Fibroblast of pulmonary artery (primary cell): ENCODE results near the gene LAMA3.

Source experiments
- DNase-seq: peaks from one replicate; pipeline ENCODE4 v3.0.0-alpha.2; 2010; ENCODE audit warnings: low read depth
- H3K4me3 ChIP-seq: replicated peaks from 2 replicates; pipeline ENCODE4 v1.5.1; 2011; ENCODE audit warnings: low read depth, mild to moderate bottlenecking, control low read depth, low read length, moderate library complexity
- TF ChIP-seq, protein P1 (sequence below): IDR thresholded peaks from 2 replicates; pipeline ENCODE4 v1.5.1; 2011; ENCODE audit warnings: mild to moderate bottlenecking, control low read depth, low read length, inconsistent platforms; ENCODE audit errors: missing control alignments

The LAMA3 gene

GRCh38 chr18:23916338-23916737, 227.1 kb downstream of the LAMA3 start:
- H3K4me3 ChIP-seq: no peak overlapping the region
- TF ChIP-seq, protein P1, sequence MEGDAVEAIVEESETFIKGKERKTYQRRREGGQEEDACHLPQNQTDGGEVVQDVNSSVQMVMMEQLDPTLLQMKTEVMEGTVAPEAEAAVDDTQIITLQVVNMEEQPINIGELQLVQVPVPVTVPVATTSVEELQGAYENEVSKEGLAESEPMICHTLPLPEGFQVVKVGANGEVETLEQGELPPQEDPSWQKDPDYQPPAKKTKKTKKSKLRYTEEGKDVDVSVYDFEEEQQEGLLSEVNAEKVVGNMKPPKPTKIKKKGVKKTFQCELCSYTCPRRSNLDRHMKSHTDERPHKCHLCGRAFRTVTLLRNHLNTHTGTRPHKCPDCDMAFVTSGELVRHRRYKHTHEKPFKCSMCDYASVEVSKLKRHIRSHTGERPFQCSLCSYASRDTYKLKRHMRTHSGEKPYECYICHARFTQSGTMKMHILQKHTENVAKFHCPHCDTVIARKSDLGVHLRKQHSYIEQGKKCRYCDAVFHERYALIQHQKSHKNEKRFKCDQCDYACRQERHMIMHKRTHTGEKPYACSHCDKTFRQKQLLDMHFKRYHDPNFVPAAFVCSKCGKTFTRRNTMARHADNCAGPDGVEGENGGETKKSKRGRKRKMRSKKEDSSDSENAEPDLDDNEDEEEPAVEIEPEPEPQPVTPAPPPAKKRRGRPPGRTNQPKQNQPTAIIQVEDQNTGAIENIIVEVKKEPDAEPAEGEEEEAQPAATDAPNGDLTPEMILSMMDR: no peak
- no peak for DNase-seq

DNA sequence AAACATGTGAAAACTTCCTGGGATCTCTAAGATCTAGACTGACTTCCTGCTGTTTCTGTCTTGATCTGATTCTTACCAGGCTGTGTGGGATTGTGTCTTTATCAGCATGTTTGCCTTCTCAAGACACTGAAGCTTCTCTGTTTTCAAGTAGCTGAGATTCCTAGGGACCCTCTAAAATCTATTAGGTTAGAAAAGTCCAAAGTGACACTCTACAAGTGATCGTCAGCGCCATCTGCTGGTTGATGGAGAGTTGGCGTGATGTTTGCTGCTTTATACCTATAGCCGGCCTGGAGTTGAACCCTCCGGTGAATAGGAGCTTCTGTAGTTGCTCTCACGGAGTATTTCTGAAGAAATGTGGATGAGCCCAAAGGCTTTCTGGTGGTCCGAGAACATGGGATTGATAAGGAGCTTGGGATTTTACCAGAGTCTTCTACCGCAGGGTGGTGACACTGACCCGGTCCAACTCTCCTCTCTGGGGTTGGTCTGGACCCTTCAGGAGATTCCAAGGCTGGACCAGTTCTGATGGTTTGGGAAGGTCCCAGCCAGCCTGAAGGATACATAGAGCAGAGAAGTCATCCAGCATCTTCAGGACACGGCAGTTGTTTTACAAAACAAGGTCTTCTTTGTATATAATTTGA, 229.3 kb downstream of the LAMA3 start:
- TF ChIP-seq, protein P1: peak; percentile 90

DNA sequence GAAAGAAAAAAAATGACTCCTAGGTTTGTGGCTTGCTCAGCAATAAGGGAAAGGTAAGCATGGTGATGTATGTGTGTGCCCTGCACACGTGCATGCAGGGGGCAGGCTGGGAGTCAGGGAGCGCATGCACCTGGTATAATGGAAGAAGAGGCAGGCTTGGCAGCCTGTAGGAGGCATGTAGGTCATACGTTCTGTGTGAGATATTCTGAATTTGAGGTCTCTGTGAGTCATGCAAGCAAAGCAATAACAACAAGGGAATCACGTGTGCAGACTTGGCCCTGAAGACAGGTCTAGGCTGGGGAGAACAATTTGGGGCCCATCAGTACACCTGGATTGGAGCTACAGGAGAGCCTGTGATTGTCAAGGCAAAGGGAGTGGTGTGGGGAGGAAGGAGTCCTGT, 230.8 kb downstream of the LAMA3 start:
- no peak for DNase-seq
- no peak overlapping the region for H3K4me3 ChIP-seq
- TF ChIP-seq, protein P1: no peak

More for the DNA sequence above, 229.3 kb downstream of the LAMA3 start:
- DNase-seq: peak; percentile 74
- no peak overlapping the region for H3K4me3 ChIP-seq

DNA sequence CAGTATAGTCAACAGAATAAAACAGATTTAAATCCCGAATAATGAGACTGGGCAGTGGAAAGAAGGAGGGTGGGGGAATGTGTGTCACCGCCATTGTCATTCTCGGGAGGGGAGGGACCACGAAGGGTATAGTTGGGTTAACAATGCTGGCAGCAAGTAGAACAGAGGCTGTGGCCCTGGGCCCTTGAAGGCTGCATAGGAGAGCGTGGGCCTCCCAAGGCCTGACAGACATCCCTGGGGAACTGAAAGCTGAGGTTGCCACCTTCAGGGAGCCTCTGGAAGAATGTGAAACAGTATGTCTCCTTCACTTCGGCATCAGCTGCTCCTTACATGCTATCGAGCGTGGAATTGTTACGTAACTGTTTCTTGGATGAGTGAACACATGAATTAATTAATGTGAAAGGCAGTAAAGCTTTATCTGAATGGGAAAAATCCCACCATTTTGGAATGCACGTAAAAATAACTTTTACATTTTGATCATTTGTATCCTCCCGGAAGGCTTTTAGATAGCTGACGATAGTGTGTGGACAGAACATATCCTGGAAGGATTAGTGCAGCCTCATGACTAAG, 232.5 kb downstream of the LAMA3 start:
- TF ChIP-seq, protein P1: no peak

DNA sequence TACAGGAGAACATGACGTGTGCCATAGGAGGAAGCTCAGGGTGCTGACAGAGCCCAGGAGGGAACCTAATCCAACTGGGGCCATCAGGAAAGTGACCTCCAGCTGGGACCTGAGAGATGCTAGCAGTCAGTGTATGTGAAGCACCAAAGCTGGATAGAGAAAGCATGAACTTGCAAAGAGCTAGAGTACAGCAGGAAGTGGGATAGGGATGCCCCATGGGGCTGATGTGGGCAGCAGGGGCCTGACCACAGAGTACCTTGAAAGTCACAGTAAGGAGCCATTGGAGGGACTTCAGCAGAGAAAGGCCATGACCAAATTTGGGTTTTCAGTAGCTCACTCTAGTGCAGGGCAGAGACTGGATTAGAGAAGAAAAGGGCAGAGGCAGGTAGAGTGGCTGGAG, 233.7 kb downstream of the LAMA3 start:
- no peak overlapping the region for H3K4me3 ChIP-seq
- TF ChIP-seq, protein P1: no peak
- DNase-seq: no peak

More for the DNA sequence above, 232.5 kb downstream of the LAMA3 start:
- no peak for DNase-seq
- H3K4me3 ChIP-seq: no peak overlapping the region

DNA sequence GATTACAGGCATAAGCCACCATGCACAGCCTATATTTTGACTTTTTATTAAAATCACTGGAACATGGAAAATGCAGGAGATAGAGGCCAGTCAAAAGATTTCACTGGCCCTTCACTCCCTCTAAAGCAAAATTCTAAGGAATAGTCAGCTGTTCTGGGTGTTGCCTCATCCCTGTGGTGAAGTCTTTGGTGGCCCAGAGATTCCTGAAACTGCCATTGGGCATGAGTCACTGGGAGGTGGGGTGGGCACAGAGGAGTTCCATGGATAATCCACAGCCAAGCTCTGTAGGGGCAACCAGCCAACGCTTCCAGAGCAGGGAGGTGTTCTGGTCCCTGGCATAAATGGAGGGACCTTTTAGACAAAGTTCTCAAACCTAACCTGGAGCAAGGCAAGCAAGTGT, 235.6 kb downstream of the LAMA3 start:
- H3K4me3 ChIP-seq: no peak overlapping the region
- TF ChIP-seq, protein P1: no peak
- DNase-seq: peak; percentile 47

GRCh38 chr18:23926571-23926970, 237.3 kb downstream of the LAMA3 start:
- DNase-seq: no peak
- no peak overlapping the region for H3K4me3 ChIP-seq
- TF ChIP-seq, protein P1: no peak
